ENCODE measurements around the gene GLRX5.

Gene GLRX5

DNA sequence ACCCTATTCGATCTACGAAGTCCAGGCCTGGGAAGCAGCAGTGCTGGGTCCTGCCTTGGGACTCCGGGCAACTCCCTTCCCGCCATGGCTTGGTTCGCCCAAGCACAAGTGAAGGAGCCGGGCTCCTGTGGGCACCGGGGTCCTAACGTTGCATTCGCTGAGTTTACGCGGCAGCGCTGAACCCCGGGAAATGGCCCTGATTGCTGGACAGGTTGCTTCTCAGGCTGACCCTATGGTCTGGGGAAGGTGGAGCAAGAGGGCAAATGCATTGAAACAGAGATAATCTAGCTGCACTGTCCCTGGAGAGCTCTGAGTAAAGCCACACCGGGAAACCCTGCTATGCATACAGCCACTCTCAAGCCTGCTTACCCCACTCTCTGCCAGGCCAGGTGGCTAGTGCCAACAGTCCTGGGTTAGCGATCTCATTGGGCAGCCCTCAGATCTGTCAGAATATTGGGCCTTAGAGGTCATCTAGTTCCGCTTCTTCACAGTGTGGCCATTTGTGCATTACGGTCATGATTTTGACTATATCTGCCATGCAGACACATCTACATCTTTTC is 29.7 kb upstream of the GLRX5 start:
- Histone ChIP-seq H3K4me2 (no peak overlapping the region), H3K4me3 (IDR thresholded peaks at IDR 0.05; ENCODE audit: insufficient read depth, low read depth, low read length) (no peak overlapping the region), H3K36me3 (ENCODE audit: insufficient read depth) (no peaks in the 10 kb centered on the region), H2AFZ (ENCODE audit: low read depth) (no peak overlapping the region), H3K27me3 (ENCODE audit: insufficient read depth, low read depth) (no peaks in the 10 kb centered on the region), H4K20me1 (ENCODE audit: insufficient read depth) (no peaks in the 10 kb centered on the region), H3K4me1 (ENCODE audit: low read depth, poor library complexity, severe bottlenecking) (peaks cover 75% of the 10 kb centered on the region), H3K9ac (no peak overlapping the region), H3K27ac (no peak overlapping the region), H3K79me2 (ENCODE audit: insufficient read depth, low read depth) (peaks cover 63% of the 10 kb centered on the region; the same call in 1 of the 2 replicates)
- TF ChIP-seq, protein P1, sequence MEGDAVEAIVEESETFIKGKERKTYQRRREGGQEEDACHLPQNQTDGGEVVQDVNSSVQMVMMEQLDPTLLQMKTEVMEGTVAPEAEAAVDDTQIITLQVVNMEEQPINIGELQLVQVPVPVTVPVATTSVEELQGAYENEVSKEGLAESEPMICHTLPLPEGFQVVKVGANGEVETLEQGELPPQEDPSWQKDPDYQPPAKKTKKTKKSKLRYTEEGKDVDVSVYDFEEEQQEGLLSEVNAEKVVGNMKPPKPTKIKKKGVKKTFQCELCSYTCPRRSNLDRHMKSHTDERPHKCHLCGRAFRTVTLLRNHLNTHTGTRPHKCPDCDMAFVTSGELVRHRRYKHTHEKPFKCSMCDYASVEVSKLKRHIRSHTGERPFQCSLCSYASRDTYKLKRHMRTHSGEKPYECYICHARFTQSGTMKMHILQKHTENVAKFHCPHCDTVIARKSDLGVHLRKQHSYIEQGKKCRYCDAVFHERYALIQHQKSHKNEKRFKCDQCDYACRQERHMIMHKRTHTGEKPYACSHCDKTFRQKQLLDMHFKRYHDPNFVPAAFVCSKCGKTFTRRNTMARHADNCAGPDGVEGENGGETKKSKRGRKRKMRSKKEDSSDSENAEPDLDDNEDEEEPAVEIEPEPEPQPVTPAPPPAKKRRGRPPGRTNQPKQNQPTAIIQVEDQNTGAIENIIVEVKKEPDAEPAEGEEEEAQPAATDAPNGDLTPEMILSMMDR (conservative IDR thresholded peaks at IDR 0.05; ENCODE audit: low read depth, low read length): no peak

DNA sequence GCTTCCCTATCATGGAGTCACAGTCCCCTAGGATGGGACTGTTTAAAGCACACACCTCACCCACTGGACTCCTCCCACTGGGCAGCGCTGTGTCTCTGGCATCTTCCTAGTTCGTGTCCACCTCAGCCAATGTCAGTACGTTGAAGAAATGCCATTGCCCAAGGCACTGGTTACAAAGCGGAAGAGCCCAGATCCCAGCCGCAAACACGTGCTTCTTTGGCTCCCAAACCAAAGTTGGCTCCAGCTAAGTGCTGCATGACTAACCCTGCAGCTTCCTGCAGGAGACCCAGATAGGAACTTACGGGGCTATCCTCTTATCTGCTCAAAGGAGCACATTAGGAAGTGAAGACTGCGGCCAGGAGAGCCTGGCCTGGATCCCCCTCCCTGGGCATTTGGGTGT is 27.7 kb upstream of the GLRX5 start:
- Histone ChIP-seq H3K4me2 (peak overlapping the region; percentile 66), H3K79me2 (ENCODE audit: insufficient read depth, low read depth) (peaks cover 71% of the 10 kb centered on the region; the same call in 1 of the 2 replicates)

DNA sequence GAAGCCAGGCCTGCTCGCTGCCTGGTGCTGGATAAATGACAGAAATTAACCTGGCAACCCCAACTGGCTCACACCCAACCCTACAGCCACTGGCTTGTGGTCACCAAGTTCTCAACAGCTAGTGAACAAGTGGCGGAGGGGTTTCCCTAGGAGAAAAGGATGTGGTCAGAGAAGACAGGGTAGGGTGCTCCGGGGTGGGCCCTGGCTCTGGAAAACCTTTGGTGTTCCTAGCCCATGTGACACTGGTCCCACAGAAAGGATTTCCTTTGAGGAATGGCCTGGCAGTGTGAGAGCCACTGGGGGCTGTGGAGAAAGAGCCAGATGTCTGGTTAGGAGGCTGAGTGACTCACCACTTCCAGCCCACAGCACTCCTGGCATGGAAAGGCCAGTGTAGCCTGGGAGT is 27.1 kb upstream of the GLRX5 start:
- peaks cover 76% of the 10 kb centered on the region for H3K4me1 ChIP-seq (ENCODE audit: low read depth, poor library complexity, severe bottlenecking)
- H3K27ac ChIP-seq: peak overlapping the region; percentile 58
- no peak overlapping the region for H2AFZ ChIP-seq (ENCODE audit: low read depth)
- H3K4me3 ChIP-seq (IDR thresholded peaks at IDR 0.05; ENCODE audit: insufficient read depth, low read depth, low read length): no peak overlapping the region
- no peaks in the 10 kb centered on the region for H4K20me1 ChIP-seq (ENCODE audit: insufficient read depth)
- H3K36me3 ChIP-seq (ENCODE audit: insufficient read depth): no peaks in the 10 kb centered on the region
- H3K9ac ChIP-seq: no peak overlapping the region
- H3K79me2 ChIP-seq (ENCODE audit: insufficient read depth, low read depth): peaks cover 70% of the 10 kb centered on the region; the same call in 1 of the 2 replicates
- H3K4me2 ChIP-seq: peak overlapping the region; percentile 66
- H3K27me3 ChIP-seq (ENCODE audit: insufficient read depth, low read depth): no peaks in the 10 kb centered on the region
- TF ChIP-seq, protein P1 (conservative IDR thresholded peaks at IDR 0.05; ENCODE audit: low read depth, low read length): no peak

More for the DNA sequence above, 27.7 kb upstream of the GLRX5 start:
- Histone ChIP-seq H4K20me1 (ENCODE audit: insufficient read depth) (no peaks in the 10 kb centered on the region), H3K36me3 (ENCODE audit: insufficient read depth) (no peaks in the 10 kb centered on the region), H3K9ac (no peak overlapping the region), H3K4me3 (IDR thresholded peaks at IDR 0.05; ENCODE audit: insufficient read depth, low read depth, low read length) (no peak overlapping the region), H2AFZ (ENCODE audit: low read depth) (no peak overlapping the region), H3K27me3 (ENCODE audit: insufficient read depth, low read depth) (no peaks in the 10 kb centered on the region), H3K27ac (peak overlapping the region; percentile 58), H3K4me1 (ENCODE audit: low read depth, poor library complexity, severe bottlenecking) (peaks cover 80% of the 10 kb centered on the region)
- TF ChIP-seq, protein P1 (conservative IDR thresholded peaks at IDR 0.05; ENCODE audit: low read depth, low read length): no peak

DNA sequence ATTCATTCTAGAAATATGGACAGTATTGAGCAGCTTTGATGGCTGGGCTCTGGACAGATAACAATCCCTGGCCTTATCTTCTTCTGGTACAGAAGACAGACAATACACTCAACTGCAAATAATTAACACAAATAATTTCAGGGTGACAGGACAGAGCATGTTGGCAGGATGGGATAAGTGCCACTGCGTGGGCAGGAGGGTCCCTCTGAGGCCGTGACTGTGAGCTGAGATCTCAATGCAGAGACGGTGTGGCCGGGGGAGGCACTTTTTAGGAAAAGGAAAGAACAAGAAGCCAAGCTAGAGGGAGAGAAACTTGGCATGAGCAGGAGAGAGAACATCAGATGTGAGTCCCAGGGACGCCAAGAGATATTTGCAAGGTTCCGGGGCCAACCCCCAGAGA is 26.5 kb upstream of the GLRX5 start:
- H2AFZ ChIP-seq (ENCODE audit: low read depth): no peak overlapping the region
- 0 out of 2 replicates have a peak overlapping the region, but pooled peaks have one; percentile 66 for H3K4me2 ChIP-seq
- no peak overlapping the region for H3K4me3 ChIP-seq (IDR thresholded peaks at IDR 0.05; ENCODE audit: insufficient read depth, low read depth, low read length)
- H4K20me1 ChIP-seq (ENCODE audit: insufficient read depth): no peaks in the 10 kb centered on the region
- H3K36me3 ChIP-seq (ENCODE audit: insufficient read depth): no peaks in the 10 kb centered on the region
- TF ChIP-seq, protein P1 (conservative IDR thresholded peaks at IDR 0.05; ENCODE audit: low read depth, low read length): no peak
- peak overlapping the region; percentile 58; the same call in 1 of the 2 replicates for H3K27ac ChIP-seq
- peaks cover 70% of the 10 kb centered on the region; the same call in 1 of the 2 replicates for H3K79me2 ChIP-seq (ENCODE audit: insufficient read depth, low read depth)
- H3K9ac ChIP-seq: no peak overlapping the region
- H3K27me3 ChIP-seq (ENCODE audit: insufficient read depth, low read depth): no peaks in the 10 kb centered on the region
- H3K4me1 ChIP-seq (ENCODE audit: low read depth, poor library complexity, severe bottlenecking): peaks cover 70% of the 10 kb centered on the region
